HG02970 (cell line): Measurements from ENCODE around the gene FBN1.

Experiments
- ATAC-seq: cut with Tn5 transposase; IDR thresholded peaks from one replicate; pipeline ENCODE4 v1.9.1; 2021; ENCODE audit warnings: mild to moderate bottlenecking, moderate library complexity, moderate number of reproducible peaks; ENCODE audit not compliant: unreplicated experiment, low FRiP score

FBN1 gene

DNA sequence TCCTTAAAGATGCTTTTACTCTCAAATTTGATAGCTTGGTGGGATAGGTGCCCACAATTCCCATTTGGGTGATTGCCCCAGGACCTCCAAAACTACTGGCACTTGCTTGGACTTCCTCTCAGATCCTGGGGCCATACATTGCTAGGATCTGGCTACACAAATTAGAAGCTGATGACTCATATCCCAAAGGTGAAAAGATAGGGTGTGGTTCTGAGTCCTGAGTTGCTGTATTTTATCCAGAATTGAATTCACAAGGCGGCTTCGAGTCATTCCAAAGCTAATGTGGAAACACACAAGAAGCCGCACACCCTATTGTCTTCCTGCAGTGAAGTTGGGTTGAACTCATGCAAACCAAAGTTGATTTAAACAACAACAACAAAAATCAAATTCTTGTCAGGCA, 260.9 kb downstream of the FBN1 start:
- no peak for ATAC-seq

DNA sequence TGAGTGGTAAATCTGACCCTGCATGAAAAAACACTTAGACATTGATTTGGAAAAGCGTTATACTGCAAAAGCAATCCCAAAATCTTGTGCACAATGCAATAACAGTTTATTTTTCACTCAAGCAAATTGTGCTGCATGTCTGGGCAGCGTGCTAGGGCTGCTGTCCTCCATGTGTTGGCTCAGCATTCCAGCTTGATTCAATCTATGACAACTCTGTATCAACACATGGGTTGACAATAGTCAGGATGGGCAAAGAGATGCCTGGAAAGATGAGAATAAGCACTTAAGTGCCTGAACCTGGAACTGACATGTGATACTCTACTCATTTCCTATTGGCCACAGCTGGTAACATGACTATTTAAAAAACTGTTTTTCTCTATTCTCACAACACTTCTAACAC, 262.5 kb downstream of the FBN1 start:
- no peak for ATAC-seq

GRCh38 chr15:48381861-48382260, 263.6 kb downstream of the FBN1 start:
- ATAC-seq = no peak

- no peak for ATAC-seq
These were observed 265.3 kb downstream of the FBN1 start for GRCh38 chr15:48380198-48380597.

- no peak for ATAC-seq
These were observed 269.7 kb downstream of the FBN1 start for GRCh38 chr15:48375767-48376166.

GRCh38 chr15:48374472-48374871, 271.0 kb downstream of the FBN1 start:
- no peak for ATAC-seq

GRCh38 chr15:48373821-48374451, 271.6 kb downstream of the FBN1 start:
- ATAC-seq = no peak

- no peak for ATAC-seq
These were observed 273.5 kb downstream of the FBN1 start for GRCh38 chr15:48371961-48372360.

DNA sequence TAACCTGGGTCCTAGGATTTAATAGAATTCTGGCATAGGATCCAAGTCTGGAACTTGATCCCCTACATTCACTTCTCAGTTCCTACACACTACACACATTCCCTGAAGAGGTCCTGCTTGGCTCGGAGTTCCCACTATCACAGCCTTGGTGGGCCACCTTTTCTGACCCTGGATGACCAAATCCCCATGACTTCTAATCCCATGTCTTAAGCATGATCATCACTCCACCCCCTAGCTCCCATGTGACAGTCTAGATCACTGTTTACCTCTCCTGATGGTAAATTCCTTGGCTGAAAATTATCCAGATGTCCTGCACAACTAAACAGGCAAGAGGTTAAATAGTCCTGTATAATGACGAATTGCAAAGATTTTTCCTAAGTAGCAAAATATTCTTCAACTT, 274.0 kb downstream of the FBN1 start:
- ATAC-seq = no peak

DNA sequence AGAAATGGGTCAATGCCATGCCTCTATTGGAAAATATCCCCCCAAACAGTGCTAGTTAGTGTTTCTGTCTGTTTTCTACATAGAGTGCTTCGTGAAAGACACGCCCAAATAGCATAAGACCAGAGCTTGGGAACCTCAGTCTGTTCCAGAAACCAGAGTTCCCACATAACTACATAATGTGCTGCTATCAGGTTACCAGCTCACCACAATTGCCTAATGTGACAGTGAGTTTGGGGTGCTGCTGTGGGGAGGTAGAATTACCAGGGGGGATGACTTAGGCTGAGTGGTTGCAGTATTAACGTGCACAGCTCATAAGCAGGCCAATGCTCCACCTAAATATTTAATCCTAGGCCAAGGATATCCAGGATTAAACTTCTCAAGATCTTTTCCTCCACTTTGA, 275.0 kb downstream of the FBN1 start:
- no peak for ATAC-seq

DNA sequence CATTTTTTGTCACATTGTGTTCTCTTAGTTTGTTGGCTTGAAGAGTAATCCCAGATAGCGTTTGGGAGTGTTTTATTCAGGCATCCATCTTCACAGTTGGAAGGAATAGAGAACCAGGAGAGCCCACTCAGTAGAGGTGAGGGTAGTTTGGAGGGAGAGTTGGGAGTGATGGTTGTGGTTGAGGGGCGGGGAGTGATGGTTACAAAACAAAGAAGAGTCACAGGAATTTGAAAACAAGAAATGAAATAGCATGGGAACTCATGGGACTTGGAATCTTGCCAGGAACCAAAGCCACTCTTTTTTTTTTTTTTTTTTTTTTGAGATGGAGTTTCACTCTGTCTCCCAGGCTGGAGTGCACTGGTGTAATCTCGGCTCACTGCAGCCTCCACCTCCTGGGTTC, 278.0 kb downstream of the FBN1 start:
- no peak for ATAC-seq

DNA sequence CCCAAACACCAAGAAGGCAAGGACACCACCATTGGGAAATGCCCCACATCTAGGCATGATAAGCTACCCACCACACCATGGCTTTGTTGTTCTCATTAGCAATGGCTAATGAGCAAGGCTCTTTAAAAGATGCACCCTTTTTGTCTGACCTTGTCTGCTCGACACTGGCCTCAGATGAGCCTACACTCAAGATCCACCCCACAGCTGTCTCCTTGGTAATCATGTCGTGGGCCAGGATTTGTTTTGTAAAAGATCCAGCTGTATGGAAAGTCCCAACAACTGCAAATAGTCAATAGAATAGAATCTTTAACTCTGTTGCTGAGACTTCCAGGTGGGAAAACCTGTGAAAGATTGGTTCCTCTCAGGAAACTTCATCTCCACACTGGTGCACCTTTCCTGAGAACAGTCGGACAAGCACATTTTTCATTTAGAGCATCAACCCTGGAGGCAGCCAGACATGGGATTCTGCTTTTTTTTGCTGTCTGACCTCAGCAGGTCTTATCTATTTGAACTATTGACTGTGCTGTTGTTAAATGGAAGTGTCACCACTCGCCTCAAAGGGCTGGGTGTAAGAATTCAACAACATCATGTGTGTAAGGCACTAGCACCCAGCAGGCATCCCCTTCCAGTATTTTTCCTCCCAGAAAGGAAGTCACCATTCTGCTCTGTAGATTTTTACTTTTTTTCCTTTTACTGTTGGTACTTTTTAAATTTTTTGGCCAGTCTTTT, 278.8 kb downstream of the FBN1 start:
- ATAC-seq = no peak

GRCh38 chr15:48365575-48365974, 279.9 kb downstream of the FBN1 start:
- no peak for ATAC-seq

GRCh38 chr15:48363474-48363873, 282.0 kb downstream of the FBN1 start:
- no peak for ATAC-seq

DNA sequence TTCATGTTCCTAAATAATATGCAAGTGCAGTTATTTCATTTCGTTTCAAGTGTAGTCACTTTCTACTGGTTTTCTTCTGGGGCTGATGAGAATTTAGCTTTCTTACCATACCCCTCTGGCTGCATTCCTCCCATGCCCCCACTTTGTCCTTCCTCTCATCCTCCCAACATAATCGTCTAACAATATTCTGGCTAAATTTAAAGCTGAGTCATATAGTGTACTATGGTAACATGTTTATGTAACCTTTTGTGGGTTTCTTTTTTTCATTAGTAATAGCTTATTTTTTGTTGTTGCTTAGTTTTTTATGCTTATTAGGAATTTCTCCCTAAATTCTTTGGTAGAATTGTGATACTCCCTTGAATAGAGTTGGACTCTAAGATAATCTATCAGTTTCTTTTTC, 283.8 kb downstream of the FBN1 start:
- no peak for ATAC-seq

DNA sequence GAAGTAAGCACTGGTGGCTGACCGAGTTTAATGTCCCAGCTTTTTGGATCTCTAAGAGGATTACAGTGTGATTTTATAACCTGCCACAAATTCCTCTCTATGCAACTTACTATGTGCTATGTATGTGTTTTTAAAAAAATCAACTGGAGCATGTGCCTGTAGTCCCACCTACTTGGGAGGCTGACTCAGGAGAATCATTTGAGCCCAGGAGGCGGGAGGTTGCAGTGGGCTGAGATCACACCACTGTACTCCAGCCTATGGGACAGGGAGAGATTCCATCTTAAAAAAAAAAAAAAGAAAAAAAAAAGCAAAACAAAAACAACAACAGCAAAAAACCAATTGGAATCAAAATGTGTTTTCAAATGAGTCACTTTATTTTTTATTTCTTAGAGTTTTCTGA, 284.7 kb downstream of the FBN1 start:
- no peak for ATAC-seq
